CD14-positive monocyte (primary cell): Measurements from ENCODE around the gene BCL3. TPM values are rescaled to one million over a fixed set of nuclear protein-coding genes. Genes with fewer than 3 reads are reported as not detected.

Experiments
- DNase-seq, 3 donors: peaks; one replicate each; pipeline ENCODE4 v3.0.0-alpha.2; 2011 to 2022
- H2AFZ ChIP-seq: 2 replicates; pipeline ENCODE4 v1.6.0; 2012; ENCODE audit warnings: mild to moderate bottlenecking, low read depth, low read length, inconsistent platforms; ENCODE audit not compliant: insufficient read depth, poor library complexity, severe bottlenecking
- H3K27ac ChIP-seq, 2 donors: 1 replicate in 1 of 2; 2 replicates in 1 of 2; pipeline ENCODE4 v1.5.1; 2012 to 2013; ENCODE audit warnings: low read length in 2 of 2, control low read depth in 1 of 2, inconsistent platforms in 1 of 2, low read depth in 1 of 2, mild to moderate bottlenecking in 1 of 2
- H3K27me3 ChIP-seq, 2 donors: one replicate each; pipeline versions ENCODE4 v1.6.0 to v1.6.1; 2011 to 2013; ENCODE audit warnings: low read length in 2 of 2; ENCODE audit not compliant: control insufficient read depth in 2 of 2, insufficient read depth in 2 of 2
- H3K36me3 ChIP-seq, 2 donors: replicated peaks in 1 of 2; 1 replicate in 1 of 2; 2 replicates in 1 of 2; pipeline versions ENCODE4 v1.5.1 to v1.6.1; 2012 to 2013; ENCODE audit warnings: low read length in 2 of 2, control low read depth in 1 of 2, inconsistent platforms in 1 of 2, mild to moderate bottlenecking in 1 of 2; ENCODE audit not compliant: insufficient read depth in 2 of 2, control insufficient read depth in 1 of 2
- H3K4me1 ChIP-seq, 2 donors: 1 replicate in 1 of 2; 2 replicates in 1 of 2; pipeline versions ENCODE4 v1.5.1 to v1.6.1; 2012 to 2013; ENCODE audit warnings: low read length in 2 of 2, control low read depth in 1 of 2, inconsistent platforms in 1 of 2, mild to moderate bottlenecking in 1 of 2, moderate library complexity in 1 of 2; ENCODE audit not compliant: insufficient read depth in 2 of 2, control insufficient read depth in 1 of 2
- H3K4me2 ChIP-seq: replicated peaks from 2 replicates; pipeline ENCODE3; 2012; ENCODE audit warnings: low read length, moderate library complexity, mild to moderate bottlenecking; ENCODE audit not compliant: poor library complexity, severe bottlenecking; ENCODE audit errors: extremely low read depth
- H3K4me3 ChIP-seq, 3 experiments: fragments of 200-600 bp in 1 of 3; sonication (generic) in 1 of 3; replicated peaks in 1 of 3; 1 replicate in 2 of 3; 2 replicates in 1 of 3; pipeline ENCODE4 v1.5.1; 2011 to 2013; ENCODE audit warnings: low read length in 3 of 3, mild to moderate bottlenecking in 3 of 3, control low read depth in 2 of 3, low read depth in 2 of 3, inconsistent platforms in 1 of 3, moderate library complexity in 1 of 3
- H3K79me2 ChIP-seq: 2 replicates; pipeline ENCODE4 v1.6.0; 2012; ENCODE audit warnings: mild to moderate bottlenecking, control low read depth, inconsistent platforms, low read length, moderate library complexity; ENCODE audit not compliant: insufficient read depth
- H3K9ac ChIP-seq: 2 replicates; pipeline ENCODE4 v1.6.0; 2017; ENCODE audit warnings: low read length, mild to moderate bottlenecking; ENCODE audit not compliant: insufficient read depth, poor library complexity, severe bottlenecking
- H3K9me3 ChIP-seq, 2 donors: replicated peaks in 1 of 2; 1 replicate in 1 of 2; 2 replicates in 1 of 2; pipeline versions ENCODE4 v1.5.1 to v1.6.1; 2012 to 2013; ENCODE audit warnings: low read length in 2 of 2, control low read depth in 1 of 2; ENCODE audit not compliant: control insufficient read depth in 1 of 2, insufficient read depth in 1 of 2
- H4K20me1 ChIP-seq: 2 replicates; pipeline ENCODE4 v1.6.0; 2012; ENCODE audit warnings: mild to moderate bottlenecking, low read length, control low read depth, moderate library complexity; ENCODE audit not compliant: insufficient read depth
- H3K27ac Mint-ChIP-seq, 7 donors: one replicate each; pipeline ENCODE4 v1.8.0; 2020; ENCODE audit warnings: mild to moderate bottlenecking in 7 of 7, mixed read lengths in 7 of 7, moderate library complexity in 6 of 7, inconsistent platforms in 2 of 7
- H3K27me3 Mint-ChIP-seq, 3 donors: one replicate each; pipeline ENCODE4 v1.8.0; 2021 to 2022; ENCODE audit warnings: low read depth in 3 of 3, mild to moderate bottlenecking in 3 of 3, mixed read lengths in 3 of 3, moderate library complexity in 3 of 3, inconsistent platforms in 1 of 3
- H3K36me3 Mint-ChIP-seq, 2 donors: one replicate each; pipeline ENCODE4 v1.8.0; 2020; ENCODE audit warnings: mixed read lengths in 2 of 2, inconsistent platforms in 1 of 2, mild to moderate bottlenecking in 1 of 2
- H3K4me1 Mint-ChIP-seq: one replicate; pipeline ENCODE4 v1.8.0; 2020; ENCODE audit warnings: mild to moderate bottlenecking, mixed read lengths
- H3K4me3 Mint-ChIP-seq, 2 donors: one replicate each; pipeline ENCODE4 v1.8.0; 2020; ENCODE audit warnings: mild to moderate bottlenecking in 2 of 2, mixed read lengths in 2 of 2, moderate library complexity in 1 of 2
- H3K9me3 Mint-ChIP-seq, 7 donors: one replicate each; pipeline ENCODE4 v1.8.0; 2020 to 2022; ENCODE audit warnings: mixed read lengths in 7 of 7, mild to moderate bottlenecking in 6 of 7, moderate library complexity in 6 of 7, inconsistent platforms in 2 of 7
- WGBS: methylation state at CpG from one replicate; pipeline ENCODE4 v1.1.5; 2013; ENCODE audit warnings: missing lambda C conversion rate; ENCODE audit not compliant: insufficient coverage; 5-methylcytosine and 5-hydroxymethylcytosine counted together
- intact Hi-C, 2 donors: fragments of 100-400 bp; cut with micrococcal nuclease; formaldehyde crosslinking; loops; one replicate each; pipeline versions ENCODE4 v1.15.0 to v1.15.1; 2023
- polyA plus RNA-seq, 3 donors: library from polyadenylated mRNA; depleted of rRNA in 1 of 3; unstranded in 2 of 3; stranded (reverse) in 1 of 3; fragments of 300-500 nt in 2 of 3; fragments of >200 nt in 1 of 3; fragmentation: Illumina TruSeq in 2 of 3; gene quantifications; 1 replicate in 2 of 3; 2 replicates in 1 of 3; pipeline ENCODE4 v1.2.3, GENCODE V29; 2012 to 2021
- TF ChIP-seq, protein P1 (sequence below): fragments of 200-600 bp; IDR thresholded peaks from one replicate; pipeline ENCODE4 v1.8.0; 2022; ENCODE audit warnings: antibody characterized with exemption, mild to moderate bottlenecking

BCL3 gene
- polyA plus RNA-seq, 3 donors, result 18.7 to 160 (median 23.1) TPM

DNA sequence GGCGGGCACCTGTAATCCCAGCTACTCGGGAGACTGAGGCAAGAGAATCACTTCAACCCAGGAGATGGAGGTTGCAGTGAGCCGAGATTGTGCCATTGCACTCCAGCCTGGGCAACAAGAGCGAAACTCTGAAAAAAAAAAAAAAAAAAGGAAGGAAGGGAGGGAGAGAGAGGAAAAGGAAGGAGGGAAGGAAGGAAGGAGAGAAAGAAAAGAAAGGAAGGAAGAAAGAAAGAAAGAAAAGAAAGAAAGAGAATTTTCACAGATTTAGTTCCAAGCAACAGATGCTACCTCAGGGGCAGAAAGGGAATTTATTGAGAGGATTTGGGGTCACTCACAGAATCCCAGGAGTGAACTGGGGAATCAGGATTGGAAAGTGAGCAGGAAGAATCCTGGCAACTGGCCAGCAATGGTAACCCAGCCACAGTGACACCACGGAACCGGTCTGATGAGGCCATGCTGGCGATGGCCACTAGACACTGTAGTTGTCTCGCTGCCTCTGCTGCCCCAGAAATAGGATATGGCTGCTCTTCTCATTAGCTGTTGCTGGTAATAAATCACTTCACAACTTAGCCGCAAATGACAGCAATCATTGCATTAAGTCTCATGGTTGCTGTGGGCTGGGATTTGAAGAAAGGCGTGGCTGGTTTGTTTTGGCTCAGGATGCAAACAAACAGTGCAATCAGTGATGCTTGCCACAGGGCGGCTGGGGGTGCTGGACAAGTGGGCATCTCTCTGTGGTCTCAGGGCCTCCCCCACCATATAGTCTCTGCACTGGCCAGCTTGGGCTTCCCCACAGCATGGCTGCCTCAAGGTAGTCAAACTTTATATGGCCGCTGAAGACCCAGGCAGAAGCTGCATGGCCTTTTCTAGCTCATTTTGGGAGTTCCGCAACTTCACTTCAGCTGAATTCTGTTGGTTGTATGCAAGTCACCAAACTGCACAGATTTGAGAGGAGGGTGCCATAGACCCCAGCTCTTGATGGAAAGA is 55.2 kb downstream of the BCL3 start:
- Histone ChIP-seq H3K4me3 (no peak overlapping the region), H3K9me3 (peaks cover 0 to 5% of the 10 kb centered on the region in 2 donors), H3K27me3 (peaks cover 0 to 9% of the 10 kb centered on the region in 2 donors), H3K27ac (no peak overlapping the region), H2AFZ (no peak overlapping the region), H3K4me1 (peaks cover 5 to 7% of the 10 kb centered on the region in 2 donors), H3K9ac (no peak overlapping the region), H3K4me2 (no peak overlapping the region), H3K79me2 (no peaks in the 10 kb centered on the region), H4K20me1 (no peaks in the 10 kb centered on the region), H3K36me3 (no peaks in the 10 kb centered on the region)
- Mint-ChIP-seq H3K9me3 (peaks cover 0 to 11% (median 5%) of the 10 kb centered on the region in 7 donors), H3K36me3 (no peaks in the 10 kb centered on the region), H3K27me3 (peaks cover 6 to 21% (median 16%) of the 10 kb centered on the region in 3 donors), H3K4me3 (no peak overlapping the region), H3K27ac (peak overlapping the region in 1 of 7 donors; percentile 31), H3K4me1 (peaks cover 8% of the 10 kb centered on the region)
- TF ChIP-seq, protein P1, sequence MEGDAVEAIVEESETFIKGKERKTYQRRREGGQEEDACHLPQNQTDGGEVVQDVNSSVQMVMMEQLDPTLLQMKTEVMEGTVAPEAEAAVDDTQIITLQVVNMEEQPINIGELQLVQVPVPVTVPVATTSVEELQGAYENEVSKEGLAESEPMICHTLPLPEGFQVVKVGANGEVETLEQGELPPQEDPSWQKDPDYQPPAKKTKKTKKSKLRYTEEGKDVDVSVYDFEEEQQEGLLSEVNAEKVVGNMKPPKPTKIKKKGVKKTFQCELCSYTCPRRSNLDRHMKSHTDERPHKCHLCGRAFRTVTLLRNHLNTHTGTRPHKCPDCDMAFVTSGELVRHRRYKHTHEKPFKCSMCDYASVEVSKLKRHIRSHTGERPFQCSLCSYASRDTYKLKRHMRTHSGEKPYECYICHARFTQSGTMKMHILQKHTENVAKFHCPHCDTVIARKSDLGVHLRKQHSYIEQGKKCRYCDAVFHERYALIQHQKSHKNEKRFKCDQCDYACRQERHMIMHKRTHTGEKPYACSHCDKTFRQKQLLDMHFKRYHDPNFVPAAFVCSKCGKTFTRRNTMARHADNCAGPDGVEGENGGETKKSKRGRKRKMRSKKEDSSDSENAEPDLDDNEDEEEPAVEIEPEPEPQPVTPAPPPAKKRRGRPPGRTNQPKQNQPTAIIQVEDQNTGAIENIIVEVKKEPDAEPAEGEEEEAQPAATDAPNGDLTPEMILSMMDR, result no peak
- WGBS, result 95% methylated on average over 9 of the region's 13 CpGs
- intact Hi-C loops, result no loop called here
- no peak for DNase-seq

DNA sequence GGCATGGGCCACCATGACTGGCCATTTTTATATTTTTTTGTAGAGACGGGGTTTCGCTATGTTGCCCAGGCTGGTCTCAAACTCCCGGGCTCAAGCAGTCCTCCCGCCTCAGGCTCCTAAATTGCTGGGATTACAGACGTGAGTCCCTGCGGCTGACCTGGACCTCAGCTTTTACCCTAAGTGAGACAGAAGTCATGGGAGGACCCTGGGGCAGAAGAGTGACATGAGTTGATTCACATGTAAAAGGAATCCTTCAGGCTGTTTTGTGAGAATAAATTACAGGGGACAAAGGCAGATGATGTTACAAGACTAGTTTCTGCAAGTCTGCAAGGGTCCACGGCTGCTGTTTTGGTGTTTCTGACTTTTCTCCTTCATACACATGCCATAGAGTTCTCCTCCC is 57.8 kb downstream of the BCL3 start:
- H3K36me3 Mint-ChIP-seq, result no peaks in the 10 kb centered on the region
- Histone ChIP-seq H3K4me1 (peaks cover 6 to 10% of the 10 kb centered on the region in 2 donors), H3K4me3 (no peak overlapping the region), H3K4me2 (no peak overlapping the region), H3K79me2 (no peaks in the 10 kb centered on the region), H3K27ac (no peak overlapping the region), H3K9ac (no peak overlapping the region), H3K9me3 (peaks cover 0 to 5% of the 10 kb centered on the region in 2 donors), H4K20me1 (no peaks in the 10 kb centered on the region), H2AFZ (no peak overlapping the region), H3K36me3 (no peaks in the 10 kb centered on the region), H3K27me3 (peaks cover 3 to 19% of the 10 kb centered on the region in 2 donors)
- TF ChIP-seq, protein P1, result no peak
- H3K27me3 Mint-ChIP-seq, result peaks cover 19 to 35% (median 26%) of the 10 kb centered on the region in 3 donors
- intact Hi-C loops, result no loop called here
- 100% methylated on average over 4 of the region's 7 CpGs for WGBS
- H3K4me1 Mint-ChIP-seq, result peaks cover 12% of the 10 kb centered on the region
- no peak for DNase-seq
- no peak overlapping the region for H3K4me3 Mint-ChIP-seq
- no peak overlapping the region for H3K27ac Mint-ChIP-seq
- peaks cover 0 to 13% (median 5%) of the 10 kb centered on the region in 7 donors for H3K9me3 Mint-ChIP-seq
